Lower leg skin (tissue), 3 donors: ENCODE results near the gene DLGAP3.

ENCODE experiments used
- CTCF ChIP-seq, 3 donors: fragments of 450-650 bp; IDR thresholded peaks; one replicate each; pipeline ENCODE4 v1.5.1; 2016; ENCODE audit warnings: antibody characterized with exemption in 3 of 3, mild to moderate bottlenecking in 3 of 3, moderate library complexity in 2 of 3
- POLR2A ChIP-seq, 2 donors: fragments of 450-650 bp; IDR thresholded peaks; one replicate each; pipeline ENCODE4 v1.6.1; 2016 to 2017; ENCODE audit warnings: antibody characterized with exemption in 2 of 2, mild to moderate bottlenecking in 1 of 2, moderate library complexity in 1 of 2

GRCh38 chr1:34899471-34899870 is 30.0 kb downstream of the DLGAP3 start:
- no peak for TF ChIP-seq CTCF (IDR thresholded peaks at IDR 0.05)
- TF ChIP-seq POLR2A (IDR thresholded peaks at IDR 0.05), result no peak
